Stromal cell of bone marrow (primary cell): ENCODE data around the gene CBX7.
"Not testable (repeated sequence)": the region's sequence is repeated elsewhere in the genome, so short reads cannot be mapped to it uniquely, and the experiment has no call there.

Source experiments
- DNase-seq: peaks from one replicate; pipeline ENCODE4 v3.0.0-alpha.2; 2012; ENCODE audit warnings: low read depth

CBX7 gene

DNA sequence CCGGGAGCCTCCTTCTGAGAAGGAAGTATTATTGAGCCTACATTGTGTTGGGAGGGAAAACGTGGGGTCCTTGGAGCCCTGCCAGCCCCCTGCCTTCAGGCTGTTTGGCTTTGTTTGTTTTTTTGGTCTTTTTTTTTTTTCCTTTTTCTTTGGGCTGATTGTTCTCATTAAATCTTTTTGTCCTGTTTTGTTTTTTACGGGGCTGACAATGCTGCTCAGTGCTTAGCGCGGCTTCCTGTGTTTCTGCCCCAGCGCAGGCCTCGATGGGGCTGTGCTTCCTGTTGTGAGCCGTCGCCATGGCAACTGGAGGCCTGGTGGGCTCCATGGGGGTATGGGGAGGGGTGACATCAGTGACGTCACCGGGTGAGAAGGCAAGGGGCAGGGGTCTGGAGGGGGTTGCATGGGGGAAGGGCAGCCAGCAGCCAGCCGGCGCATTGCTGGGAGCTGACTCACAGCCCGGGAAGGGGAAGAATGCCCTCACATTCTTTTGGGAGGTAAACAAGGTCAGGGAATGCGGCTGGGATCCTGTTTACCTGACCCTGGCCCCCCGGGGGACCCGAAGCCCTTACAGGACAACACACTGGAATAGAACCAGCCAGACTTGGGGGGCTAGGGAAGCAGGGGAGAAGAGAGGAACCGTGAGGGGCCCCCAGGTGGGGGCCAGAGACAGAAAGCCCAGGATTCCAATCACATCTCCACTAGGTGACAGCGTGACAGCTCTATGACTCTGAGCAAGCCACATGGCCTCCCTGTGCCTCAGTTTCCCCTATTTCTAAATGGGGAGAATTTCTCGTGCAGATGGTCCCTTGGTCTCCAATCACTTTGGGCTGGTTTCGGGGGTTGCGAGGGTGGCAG is 22.2 kb upstream of the CBX7 start:
- DNase-seq, result peak; percentile 24

DNA sequence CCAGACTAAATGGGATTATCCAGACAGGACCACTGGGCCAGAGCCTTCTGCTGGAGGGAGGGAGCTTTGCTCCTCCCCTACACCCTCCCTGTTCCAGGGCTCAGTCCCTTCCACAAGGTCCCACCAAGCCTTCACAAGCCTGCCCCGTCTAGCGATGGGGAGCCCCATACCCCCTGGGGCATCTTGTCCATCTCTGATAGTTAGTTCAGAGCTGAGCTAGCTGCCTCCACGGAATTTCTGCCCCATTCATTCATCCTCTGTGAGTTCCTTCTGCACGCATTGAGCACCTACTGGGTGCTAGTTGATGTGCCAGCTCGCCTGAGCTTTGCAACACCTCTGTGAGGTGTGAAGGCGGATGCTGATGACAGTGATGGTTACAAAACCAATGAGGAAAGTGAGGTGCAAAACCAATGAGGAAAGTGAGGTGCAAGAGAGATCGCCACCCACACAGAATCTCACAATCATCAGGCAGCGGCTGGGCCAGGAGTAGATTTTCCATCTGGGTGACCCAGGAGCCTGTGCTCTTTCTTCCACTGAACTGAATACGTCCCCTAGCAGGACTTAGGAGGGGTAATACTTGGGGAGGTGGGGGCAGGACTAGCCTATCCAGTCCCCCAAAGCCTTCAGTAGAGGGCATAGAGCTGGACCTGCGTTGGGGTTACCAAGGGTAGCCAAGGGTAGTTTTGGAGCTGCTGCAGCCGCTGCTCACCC is 21.5 kb upstream of the CBX7 start:
- DNase-seq, result no peak

DNA sequence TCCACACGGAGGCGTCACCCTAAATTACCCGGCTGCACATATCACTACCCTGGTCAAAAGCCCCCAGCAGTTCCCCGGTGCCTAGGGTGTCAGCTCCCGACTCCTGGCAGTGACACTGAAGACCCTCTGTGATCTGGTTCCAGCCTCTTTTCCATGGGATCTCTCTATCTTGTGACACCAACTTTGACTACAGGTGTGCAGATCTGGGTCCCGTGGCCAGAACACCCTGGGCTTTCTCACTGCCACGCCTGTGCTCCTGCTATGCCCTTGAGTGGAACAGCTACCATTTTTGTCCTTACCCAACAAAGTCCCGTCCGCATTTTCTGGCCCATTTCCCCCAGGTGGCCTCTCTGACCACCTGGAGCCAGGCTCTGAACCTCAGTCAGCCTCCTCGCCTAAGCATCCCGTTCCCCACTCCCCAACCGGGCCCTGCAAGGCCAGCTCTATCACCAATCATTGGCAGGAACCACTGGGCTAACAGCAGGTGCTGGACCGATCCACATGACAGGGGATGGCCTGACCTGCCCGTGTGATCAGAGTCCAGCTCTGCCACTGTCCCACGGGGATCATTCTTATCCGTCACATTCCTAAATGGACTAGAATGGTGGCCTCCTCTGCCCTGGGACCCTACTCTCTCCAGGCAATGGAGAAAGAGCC is 20.7 kb upstream of the CBX7 start:
- no peak for DNase-seq

DNA sequence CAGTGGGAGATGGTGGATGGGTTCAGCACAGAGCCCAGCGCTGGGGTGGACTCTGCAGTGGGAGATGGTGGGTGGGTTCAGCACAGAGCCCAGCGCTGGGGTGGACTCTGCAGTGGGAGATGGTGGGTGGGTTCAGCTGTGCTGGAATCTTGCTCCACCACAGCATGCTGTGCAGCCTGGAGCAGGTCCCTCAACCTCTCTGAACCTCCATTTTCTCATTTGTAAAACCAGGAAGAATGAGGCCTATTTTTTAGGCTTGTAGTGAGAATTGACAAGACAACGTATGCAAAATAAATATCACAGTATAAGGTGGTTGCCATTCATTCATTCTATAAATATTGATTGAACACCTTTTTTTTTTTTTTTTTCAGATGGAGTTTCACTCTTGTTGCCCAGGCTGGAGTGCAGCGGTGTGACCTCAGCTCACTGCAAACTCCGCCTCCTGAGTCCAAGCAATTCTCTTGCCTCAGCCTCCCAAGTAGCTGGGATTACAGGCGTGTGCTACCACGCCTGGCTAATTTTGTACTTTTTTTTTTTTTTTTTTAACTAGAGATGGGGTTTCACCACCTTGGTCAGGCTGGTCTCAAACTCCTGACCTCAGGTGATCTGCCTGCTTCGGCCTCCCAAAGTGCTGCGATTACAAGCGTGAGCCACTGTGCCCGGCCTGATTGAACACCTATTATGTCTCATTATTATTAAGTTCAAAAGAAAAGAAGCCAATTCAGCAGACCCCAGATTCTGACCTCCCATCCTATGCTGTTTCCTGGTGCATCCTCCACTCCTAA is 20.0 kb upstream of the CBX7 start:
- DNase-seq, result not testable (repeated sequence)

DNA sequence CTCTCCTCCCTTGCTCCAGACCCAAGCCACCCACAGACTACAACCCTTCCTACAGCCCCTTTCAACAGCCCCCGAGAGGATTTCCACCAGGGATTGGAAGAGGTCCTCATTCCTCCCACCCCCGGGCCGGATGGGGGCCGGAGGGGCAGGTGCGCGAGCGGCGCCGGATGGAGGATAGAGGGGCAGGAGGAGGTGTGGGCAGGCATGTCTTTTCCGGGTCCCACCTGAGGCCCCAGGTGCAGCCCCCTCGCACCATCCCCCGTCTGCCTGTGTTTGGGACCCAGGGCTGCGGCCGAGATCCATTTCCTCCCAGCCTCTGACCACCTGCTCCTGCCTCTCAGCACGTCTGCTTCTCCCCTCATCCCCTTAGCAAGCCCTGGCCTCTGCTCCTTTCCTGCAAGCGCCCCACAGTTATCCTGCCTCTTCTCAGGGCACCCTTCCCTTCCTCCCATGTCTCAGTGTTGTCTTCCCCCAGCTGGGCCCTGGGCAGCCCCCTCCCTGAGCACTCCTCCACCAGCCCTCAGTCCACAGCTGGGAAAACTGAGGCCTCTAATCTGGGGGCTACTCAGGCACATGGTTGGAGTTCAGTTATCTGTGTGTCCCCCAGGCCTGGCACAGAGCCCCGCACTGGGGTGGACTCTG is 19.3 kb upstream of the CBX7 start:
- DNase-seq, result no peak

DNA sequence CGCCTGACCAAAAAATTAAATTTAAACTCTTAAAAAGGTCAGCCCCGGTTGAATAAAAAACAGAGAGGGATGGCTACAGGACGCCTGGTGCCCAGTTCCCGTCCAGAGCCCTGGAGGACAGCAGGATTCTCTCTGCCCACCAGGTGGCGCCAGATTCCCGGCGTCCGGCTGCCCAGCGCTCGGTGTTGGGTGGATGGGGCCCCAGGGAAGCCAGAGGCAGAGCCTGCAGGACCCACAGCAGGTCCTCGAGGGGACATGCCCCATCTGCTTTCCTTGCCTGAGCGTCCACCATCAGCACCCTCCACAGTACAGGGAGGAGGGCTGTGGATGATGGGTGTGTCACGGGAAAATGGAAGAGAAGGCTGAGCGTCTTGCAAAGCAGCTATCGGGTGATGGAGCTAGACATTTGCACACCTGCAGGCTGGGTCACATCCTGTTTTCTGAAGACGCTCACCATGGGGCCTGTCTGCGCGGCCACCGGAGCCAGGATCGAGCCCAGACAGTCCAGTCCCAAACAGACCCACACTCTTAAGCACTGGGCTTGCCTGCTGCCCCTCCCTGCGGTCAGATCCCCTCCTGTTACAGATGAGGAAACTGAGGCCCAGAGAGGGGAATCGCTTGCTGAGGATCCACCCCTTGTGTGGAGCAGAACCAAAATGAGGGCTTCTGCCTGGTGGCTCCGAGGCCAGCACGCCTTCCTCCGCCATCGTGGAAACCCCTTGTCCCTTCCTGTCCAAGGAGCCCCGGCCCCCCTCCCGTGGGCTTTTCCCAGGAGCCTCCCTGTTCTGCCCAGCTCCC is 18.5 kb upstream of the CBX7 start:
- DNase-seq, result peak; percentile 30

DNA sequence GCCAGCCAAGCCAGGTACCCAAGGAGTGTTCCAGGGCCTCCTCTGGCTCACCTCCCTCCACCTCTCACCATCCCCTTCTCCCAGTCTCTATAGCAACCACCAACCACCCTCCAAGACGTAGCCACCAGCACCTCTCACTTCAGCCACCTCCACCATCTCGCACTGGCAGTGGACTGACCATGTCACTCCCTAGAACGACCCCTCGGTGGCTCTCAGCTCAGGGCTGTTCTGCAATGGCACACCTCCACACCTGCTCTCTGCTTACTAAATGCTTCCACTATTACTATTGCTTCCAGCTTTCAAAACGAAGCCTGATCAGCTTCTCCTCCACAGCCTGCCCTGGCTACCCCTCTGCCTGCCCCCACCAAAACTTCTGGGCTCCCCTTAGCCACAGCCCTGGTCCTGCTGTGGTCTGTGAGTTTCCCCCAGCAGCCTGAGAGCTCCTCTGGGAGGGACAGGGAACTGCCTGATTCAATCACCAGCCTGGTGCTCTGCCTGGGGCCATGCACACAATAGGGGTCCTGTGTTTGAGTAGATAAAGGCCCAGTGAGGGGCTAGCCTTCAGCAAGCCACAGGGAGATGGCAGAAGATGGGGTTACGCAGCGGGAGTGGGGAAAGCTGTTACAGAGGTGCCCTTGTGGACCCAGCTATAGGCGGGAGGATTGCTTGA is 17.5 kb upstream of the CBX7 start:
- no peak for DNase-seq

DNA sequence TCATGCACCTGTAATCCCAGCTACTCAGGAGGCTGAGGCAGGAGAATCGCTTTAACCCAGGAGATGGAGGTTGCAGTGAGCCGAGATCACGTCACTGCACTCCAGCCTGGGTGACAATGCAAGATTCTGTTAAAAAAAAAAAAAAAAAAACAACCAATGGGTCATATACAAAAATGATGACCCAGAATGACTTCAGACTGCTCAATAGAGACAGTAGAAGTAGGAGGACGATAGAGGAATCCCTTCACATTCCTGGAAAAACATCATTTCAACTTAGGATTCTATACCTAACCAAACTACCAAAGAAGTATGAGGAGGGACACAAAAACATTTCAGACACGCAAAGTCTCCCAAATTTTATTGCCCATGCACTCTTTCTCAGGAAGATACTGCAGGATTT is 14.1 kb upstream of the CBX7 start:
- no peak for DNase-seq

DNA sequence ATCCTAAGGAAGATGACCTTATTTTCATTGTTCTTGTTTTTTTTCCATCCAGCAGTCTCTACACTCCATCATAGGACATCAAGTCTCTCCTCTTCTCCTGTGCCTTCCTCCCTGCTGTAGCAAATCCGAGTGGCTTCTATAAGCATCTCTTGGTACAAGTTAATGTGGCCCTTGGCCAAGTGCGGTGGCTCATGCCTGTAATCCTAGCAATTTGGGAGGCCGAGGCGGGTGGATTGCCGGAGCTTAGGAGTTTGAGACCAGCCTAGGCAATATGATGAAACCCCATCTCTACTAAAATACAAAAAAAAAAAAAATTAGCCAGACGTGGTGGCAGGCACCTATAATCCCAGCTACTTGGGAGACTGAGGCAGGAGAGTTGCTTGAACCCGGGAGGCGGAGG is 3.6 kb upstream of the CBX7 start:
- DNase-seq, result not testable (repeated sequence)

DNA sequence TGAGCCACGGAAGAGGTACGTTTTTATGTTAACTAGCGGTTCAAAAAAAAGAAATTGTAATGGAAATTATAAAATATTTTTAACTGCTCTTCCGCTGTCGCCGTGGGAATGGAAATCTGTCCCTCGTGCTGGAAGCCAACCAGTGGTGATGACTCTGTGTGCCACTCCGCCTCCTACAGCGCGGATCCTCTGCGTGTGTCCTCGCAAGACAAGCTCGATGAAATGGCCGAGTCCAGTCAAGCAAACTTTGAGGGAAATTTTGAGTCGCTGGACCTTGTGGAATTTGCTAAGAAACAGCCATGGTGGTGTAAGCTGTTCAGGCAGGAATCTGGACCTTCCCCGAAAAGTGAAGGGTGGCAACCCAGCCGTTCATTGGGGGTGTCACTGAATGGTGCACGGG is 2.9 kb upstream of the CBX7 start:
- DNase-seq, result no peak

DNA sequence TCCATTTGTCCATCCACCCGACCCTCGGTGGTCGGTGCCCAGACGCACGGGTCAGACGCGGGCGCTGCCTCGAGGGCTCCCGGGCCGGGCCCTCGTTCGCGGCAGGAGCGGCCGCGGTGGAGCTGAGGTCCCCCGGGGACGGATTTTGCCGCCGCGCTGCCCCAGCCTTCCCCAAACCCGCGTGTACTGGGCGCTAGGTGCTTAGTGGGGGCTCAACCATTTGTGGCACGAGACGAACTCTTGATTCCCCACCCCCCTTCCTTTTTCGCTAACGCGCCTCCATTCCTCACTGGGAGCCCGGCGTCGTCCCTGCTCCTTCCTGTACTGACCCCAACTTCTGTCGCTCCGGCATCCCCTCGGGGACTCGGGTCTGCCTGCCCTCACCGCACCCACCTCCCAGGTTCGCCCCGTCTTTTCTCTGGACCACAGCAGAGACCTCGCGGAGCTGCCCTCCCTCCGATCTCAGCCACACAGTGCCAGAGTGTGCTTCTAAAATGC is 789 bp upstream of the CBX7 start:
- no peak for DNase-seq

DNA sequence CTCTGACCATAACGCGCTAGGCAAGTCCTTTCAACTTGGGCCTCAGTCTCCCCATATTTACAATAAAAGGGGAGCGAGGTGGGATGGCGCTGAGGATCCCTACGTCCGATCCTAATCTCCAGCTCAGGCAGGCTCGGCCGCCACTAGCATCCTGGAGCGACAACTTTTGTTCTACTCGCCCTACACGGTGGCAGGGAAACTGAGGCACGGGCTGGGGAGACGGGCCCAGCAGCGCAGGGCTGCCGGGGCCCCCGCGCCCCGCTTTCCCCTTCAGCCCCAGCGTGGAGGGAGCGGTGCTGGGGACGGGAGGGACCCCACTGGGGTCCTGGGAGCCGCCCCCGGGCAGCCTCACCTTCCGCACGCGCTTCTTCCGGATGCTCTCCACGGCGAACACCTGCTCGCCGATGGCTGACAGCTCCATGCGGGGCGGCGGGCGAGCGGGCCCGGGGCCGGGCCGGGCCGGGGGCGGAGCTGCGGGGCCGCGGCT is 413 bp downstream of the CBX7 start:
- no peak for DNase-seq

DNA sequence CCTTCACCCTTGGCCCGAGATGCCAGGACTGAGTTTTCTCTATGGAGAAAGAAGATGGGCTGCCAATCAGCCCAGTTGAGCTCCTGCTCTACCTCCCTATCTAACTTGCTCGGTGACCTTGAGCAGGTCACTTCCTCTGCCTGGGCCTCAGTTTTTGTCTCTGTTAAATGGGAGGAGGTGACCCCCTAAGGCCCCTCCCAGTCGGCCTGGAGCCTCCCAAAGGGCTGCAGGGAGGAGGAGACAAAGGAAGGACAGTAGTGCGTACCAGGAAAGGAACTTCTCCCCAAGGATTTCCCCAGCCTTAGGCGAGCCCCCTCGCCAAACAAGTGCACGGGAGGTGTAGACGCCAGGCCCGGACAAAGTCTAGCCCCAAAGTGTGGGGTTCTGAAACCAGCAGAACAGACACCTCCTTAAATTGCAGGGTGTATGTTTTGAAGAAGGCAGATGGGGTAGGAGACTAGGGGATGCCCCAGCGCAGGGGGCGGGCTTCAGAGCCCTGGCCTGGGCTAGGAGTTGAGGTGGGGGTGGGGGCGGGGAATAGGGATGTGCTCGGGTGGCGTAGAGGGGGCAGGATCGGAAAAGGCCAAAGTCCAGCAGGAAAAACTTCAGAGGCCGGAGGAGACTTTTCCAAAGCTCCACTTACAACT is 1.0 kb downstream of the CBX7 start:
- DNase-seq, result no peak

DNA sequence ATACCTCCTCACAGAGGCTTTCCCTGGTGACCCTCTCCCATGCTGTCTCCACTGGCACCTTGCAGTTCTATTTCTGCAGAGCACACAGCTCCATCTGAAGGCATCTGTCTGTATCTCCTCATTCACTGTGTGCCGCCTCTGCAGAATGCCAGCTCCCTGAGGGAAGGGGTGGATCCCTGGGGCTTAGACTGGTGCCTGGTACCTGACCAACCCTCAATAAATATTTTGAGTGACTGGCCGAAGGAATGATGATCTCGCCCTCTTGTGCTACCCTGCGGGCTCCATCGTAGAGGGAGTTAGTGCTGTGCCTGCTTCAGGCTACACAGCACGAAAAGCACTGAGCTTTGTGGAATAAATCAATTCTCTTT is 1.6 kb downstream of the CBX7 start:
- no peak for DNase-seq

DNA sequence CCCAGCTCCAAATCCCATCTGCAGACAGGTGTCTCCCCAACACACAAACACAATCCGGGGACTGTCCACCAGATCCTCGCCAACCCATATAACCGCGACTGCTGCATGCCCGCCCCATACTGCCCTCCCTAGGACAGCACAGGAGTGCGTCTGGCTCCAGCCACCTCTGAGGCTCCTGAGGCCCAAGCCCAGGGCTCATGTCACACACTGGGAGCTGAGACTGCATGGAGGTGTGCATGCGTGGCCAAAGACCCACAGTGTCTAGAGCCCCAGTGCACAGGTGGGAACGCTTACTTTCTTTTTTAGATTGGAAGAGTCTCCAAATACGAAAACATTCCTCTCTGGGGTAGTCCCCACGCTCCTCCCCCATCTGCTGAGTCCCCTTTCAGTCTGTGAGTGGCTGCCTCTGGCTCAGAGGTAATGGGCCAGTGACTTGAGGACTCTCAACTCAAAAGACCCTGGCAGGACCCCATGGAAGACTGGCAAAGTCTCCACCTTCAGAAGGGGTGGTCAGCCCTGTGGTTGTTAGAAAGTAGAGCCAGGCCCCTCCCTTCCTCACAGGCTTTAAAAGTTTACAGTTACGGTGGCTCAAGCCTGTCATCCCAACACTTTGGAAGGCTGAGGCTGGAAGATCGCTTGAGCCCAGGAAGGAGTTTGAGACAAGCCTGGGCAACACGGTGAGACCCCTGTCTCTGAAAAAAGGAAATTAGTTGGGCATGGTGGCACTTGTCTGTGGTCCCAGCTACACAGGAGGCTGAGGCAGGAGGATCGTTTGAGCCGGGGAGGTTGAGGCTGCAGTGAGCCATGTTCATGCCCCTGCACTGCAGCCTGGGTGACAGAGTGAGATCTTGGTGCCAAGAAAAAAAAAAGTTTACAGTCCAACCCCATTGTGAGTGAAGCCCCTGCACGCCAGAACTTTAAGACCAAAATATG is 2.3 kb downstream of the CBX7 start:
- no peak for DNase-seq

DNA sequence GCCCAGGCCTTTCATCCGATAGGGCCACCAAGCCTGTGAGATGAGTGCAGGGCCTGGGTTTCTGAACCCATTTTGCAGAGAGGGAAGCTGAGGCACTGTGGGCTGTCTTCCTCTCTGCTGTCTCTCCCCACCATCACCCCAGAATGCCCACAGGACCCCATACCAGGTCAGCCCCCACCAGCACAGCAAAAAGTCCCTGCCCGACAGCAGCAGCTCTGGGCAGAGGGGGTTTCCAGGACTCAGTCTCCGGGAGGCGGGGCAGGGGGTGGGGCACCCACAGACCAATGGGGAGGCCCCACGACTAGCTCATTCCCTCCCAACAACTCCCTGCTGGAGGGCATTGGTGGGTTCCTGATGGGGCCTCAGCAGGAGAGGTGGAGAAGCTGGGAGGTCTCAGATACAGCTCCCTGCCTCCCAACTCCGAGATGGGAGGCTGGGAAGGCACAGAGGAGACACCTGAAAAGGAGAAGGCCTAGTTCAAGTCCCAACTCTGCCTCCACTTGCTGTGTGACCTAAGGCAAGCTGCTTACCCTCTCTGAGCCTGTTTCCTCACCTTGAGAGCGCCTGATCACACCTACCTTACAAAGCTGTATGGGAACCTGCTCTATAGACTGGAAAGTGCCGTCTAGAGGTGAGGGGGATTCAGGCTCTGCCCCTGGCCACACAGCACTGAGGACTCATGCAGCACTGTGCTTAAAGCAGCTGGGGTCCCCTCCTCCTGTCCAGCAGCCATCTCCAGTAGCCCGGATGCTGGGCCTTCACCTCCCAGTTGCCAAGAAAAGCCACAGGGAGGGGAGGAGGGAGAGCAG is 3.5 kb downstream of the CBX7 start:
- no peak for DNase-seq

DNA sequence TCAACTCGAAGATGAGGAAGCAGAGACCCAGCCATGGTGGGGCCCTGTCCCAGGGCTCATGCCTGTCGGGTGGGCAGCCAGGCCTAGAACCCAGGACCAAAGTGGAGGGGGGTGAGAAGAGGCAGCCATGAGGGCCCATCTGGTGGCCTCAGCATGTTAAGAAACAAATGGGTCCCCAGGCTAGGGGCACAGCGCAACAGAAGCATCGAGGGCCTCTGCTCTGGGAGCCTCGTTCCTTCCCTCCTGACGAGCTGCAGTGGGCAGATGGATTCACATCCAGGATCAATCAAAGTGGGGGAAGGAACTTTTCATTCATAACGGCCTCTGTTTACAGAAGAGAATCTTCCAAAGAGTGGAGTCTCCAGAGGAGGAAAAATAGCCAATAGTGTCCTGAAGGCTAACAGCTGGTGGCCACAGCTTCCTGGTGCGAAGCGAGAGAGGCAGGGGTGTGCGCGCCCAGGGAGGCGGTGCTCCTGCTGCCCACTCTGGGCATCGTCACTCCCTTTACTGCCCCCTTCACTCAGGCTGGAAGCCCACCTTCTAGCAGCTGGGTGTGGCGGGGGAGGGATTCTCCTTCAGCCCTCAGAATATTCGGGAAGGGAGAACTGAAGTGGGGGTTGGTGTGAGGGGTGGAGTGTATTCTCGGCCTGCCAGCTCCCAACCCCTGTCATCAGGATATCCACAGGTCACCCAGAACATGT is 4.3 kb downstream of the CBX7 start:
- no peak for DNase-seq
